CD4-positive, CD25-positive, alpha-beta regulatory T cell (primary cell): ENCODE results near the gene KRT1. TPM values are rescaled to one million over a fixed set of nuclear protein-coding genes. Genes with fewer than 3 reads are reported as not detected.

Source experiments
- ATAC-seq, 2 donors: fragments of 150-1000 bp; cut with Tn5 transposase; one replicate each; pipeline ENCODE4 v1.10.0; 2021; ENCODE audit warnings: low read depth in 2 of 2, moderate number of reproducible peaks in 2 of 2, moderate library complexity in 1 of 2
- DNase-seq, 3 donors: peaks; one replicate each; pipeline versions ENCODE4 v3.0.0 to v3.0.0-alpha.2; 2012 to 2022; ENCODE audit warnings: mixed read lengths in 1 of 3
- H3K27ac ChIP-seq: one replicate; pipeline ENCODE4 v1.7.0; 2013; ENCODE audit warnings: mild to moderate bottlenecking, low read length; ENCODE audit not compliant: insufficient read depth, poor library complexity, severe bottlenecking
- H3K27me3 ChIP-seq: one replicate; pipeline ENCODE4 v1.7.0; 2013; ENCODE audit warnings: low read length; ENCODE audit not compliant: control insufficient read depth, insufficient read depth
- H3K36me3 ChIP-seq: one replicate; pipeline ENCODE4 v1.7.0; 2013; ENCODE audit warnings: mild to moderate bottlenecking, low read length, moderate library complexity; ENCODE audit not compliant: control insufficient read depth, insufficient read depth
- H3K4me1 ChIP-seq: 2 replicates; pipeline ENCODE4 v1.7.0; 2013; ENCODE audit warnings: mild to moderate bottlenecking, low read length; ENCODE audit not compliant: insufficient read depth, control insufficient read depth, poor library complexity, severe bottlenecking
- H3K4me3 ChIP-seq: one replicate; pipeline ENCODE4 v1.7.0; 2013; ENCODE audit warnings: low read depth, mild to moderate bottlenecking, low read length, moderate library complexity
- H3K9me3 ChIP-seq, 2 experiments: 1 replicate in 1 of 2; 2 replicates in 1 of 2; pipeline ENCODE4 v1.7.0; 2013; ENCODE audit warnings: low read length in 2 of 2, mild to moderate bottlenecking in 1 of 2, moderate library complexity in 1 of 2; ENCODE audit not compliant: control insufficient read depth in 2 of 2
- H3K27ac Mint-ChIP-seq, 3 donors: one replicate each; pipeline ENCODE4 v1.8.0; 2020 to 2022; ENCODE audit warnings: mild to moderate bottlenecking in 3 of 3, mixed read lengths in 3 of 3, moderate library complexity in 2 of 3
- H3K27me3 Mint-ChIP-seq: one replicate; pipeline ENCODE4 v1.8.0; 2022; ENCODE audit warnings: mild to moderate bottlenecking, mixed read lengths
- H3K36me3 Mint-ChIP-seq: one replicate; pipeline ENCODE4 v1.8.0; 2020; ENCODE audit warnings: mixed read lengths
- H3K4me1 Mint-ChIP-seq, 4 donors: one replicate each; pipeline ENCODE4 v1.8.0; 2020 to 2022; ENCODE audit warnings: mixed read lengths in 4 of 4, mild to moderate bottlenecking in 1 of 4
- H3K4me3 Mint-ChIP-seq, 4 donors: one replicate each; pipeline ENCODE4 v1.8.0; 2020 to 2022; ENCODE audit warnings: mild to moderate bottlenecking in 4 of 4, mixed read lengths in 4 of 4, moderate library complexity in 3 of 4
- H3K9me3 Mint-ChIP-seq, 7 donors: one replicate each; pipeline ENCODE4 v1.8.0; 2020 to 2022; ENCODE audit warnings: mixed read lengths in 7 of 7, mild to moderate bottlenecking in 3 of 7, moderate library complexity in 2 of 7
- polyA plus RNA-seq, 4 donors: library from polyadenylated mRNA; unstranded; fragments of 300-500 nt; fragmentation: Illumina TruSeq; gene quantifications; one replicate each; pipeline ENCODE4 v1.2.3, GENCODE V29; 2021
- total RNA-seq: library from RNA; stranded (reverse); gene quantifications from one replicate; pipeline ENCODE4 v1.2.3, GENCODE V29; 2022

KRT1 gene
- total and polyA plus RNA-seq, 5 donors from 2014 or later: 3.3 to 9.9 (median 5.8) TPM; not detected in 1

DNA sequence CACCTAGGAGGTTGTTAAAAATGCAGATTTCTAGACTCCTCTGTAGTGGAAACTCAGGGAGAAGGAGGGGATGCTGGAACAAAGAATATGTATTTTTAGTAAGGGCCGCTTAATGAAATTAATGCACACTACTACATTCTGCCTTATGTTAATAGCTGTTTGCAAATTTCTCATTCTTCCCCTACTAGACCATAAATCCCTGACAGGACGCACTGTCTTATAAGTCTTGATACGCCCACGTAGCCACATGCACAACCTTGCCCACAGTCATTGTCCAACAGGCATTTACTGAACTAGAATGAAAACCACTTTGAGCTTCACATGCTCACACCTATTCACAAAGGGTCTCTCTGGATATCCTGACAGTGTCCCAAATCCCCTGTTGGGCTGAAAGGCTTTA lies 38.7 kb downstream of the KRT1 start:
- H3K36me3 Mint-ChIP-seq: no peaks in the 10 kb centered on the region
- DNase-seq (no peak), ATAC-seq (no peak)
- H3K36me3 ChIP-seq: no peaks in the 10 kb centered on the region
- no peak overlapping the region for H3K4me3 ChIP-seq
- H3K4me1 Mint-ChIP-seq: peaks cover 0 to 40% (median 9%) of the 10 kb centered on the region in 4 donors
- no peak overlapping the region for H3K4me3 Mint-ChIP-seq
- peaks cover 0 to 4% (median 0%) of the 10 kb centered on the region in 7 donors for H3K9me3 Mint-ChIP-seq
- H3K27ac Mint-ChIP-seq: peak overlapping the region in 2 of 3 donors; percentile 74 to 87
- peaks cover 6% of the 10 kb centered on the region for H3K4me1 ChIP-seq
- no peak overlapping the region for H3K27ac ChIP-seq
- no peaks in the 10 kb centered on the region for H3K9me3 ChIP-seq
- H3K27me3 Mint-ChIP-seq: peaks cover 9% of the 10 kb centered on the region
- peaks cover 5% of the 10 kb centered on the region for H3K27me3 ChIP-seq

DNA sequence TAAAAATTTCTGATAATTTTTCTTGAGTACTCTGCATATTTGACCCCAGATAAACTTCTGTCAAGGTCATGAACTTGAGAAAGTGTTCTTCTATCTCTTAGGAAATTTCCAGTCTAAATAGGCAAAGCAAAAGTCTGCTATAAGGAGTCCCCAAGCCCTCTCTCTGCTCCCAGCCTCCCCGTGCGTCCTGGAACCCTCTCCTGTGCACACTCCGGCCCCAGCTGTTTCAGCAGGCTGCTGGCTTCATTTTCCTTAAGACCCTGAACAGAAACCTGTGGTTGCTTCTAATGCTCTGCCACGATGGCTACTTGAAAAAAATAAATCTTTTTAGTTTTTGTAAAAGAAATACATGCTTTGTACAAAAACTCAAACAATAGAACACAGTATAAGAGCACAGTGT lies 42.9 kb downstream of the KRT1 start:
- Histone ChIP-seq H3K4me1 (no peaks in the 10 kb centered on the region), H3K9me3 (no peaks in the 10 kb centered on the region), H3K27me3 (peaks cover 8% of the 10 kb centered on the region), H3K36me3 (no peaks in the 10 kb centered on the region), H3K27ac (no peak overlapping the region), H3K4me3 (no peak overlapping the region)
- peaks cover 0 to 2% (median 0%) of the 10 kb centered on the region in 7 donors for H3K9me3 Mint-ChIP-seq
- peaks cover 0 to 31% (median 1%) of the 10 kb centered on the region in 4 donors for H3K4me1 Mint-ChIP-seq
- no peaks in the 10 kb centered on the region for H3K36me3 Mint-ChIP-seq
- no peak for DNase-seq
- ATAC-seq: no peak
- no peak overlapping the region for H3K27ac Mint-ChIP-seq
- no peak overlapping the region for H3K4me3 Mint-ChIP-seq
- H3K27me3 Mint-ChIP-seq: peaks cover 20% of the 10 kb centered on the region

- Histone ChIP-seq H3K4me1 (no peaks in the 10 kb centered on the region), H3K36me3 (no peaks in the 10 kb centered on the region), H3K27me3 (peaks cover 8% of the 10 kb centered on the region), H3K9me3 (no peaks in the 10 kb centered on the region), H3K27ac (no peak overlapping the region), H3K4me3 (no peak overlapping the region)
- peaks cover 0 to 33% (median 1%) of the 10 kb centered on the region in 4 donors for H3K4me1 Mint-ChIP-seq
- no peaks in the 10 kb centered on the region for H3K36me3 Mint-ChIP-seq
- no peak for ATAC-seq
- H3K4me3 Mint-ChIP-seq: no peak overlapping the region
- no peak overlapping the region for H3K27ac Mint-ChIP-seq
- DNase-seq: no peak
- peaks cover 20% of the 10 kb centered on the region for H3K27me3 Mint-ChIP-seq
- H3K9me3 Mint-ChIP-seq: peaks cover 0 to 2% (median 0%) of the 10 kb centered on the region in 7 donors
Measured at GRCh38 chr12:52636592-52637258, 43.5 kb downstream of the KRT1 start.

GRCh38 chr12:52636189-52636588 lies 44.0 kb downstream of the KRT1 start:
- H3K27ac ChIP-seq: no peak overlapping the region
- Mint-ChIP-seq H3K27ac (no peak overlapping the region), H3K4me3 (no peak overlapping the region), H3K36me3 (no peaks in the 10 kb centered on the region), H3K4me1 (peaks cover 0 to 32% (median 1%) of the 10 kb centered on the region in 4 donors), H3K27me3 (peaks cover 20% of the 10 kb centered on the region), H3K9me3 (peaks cover 0 to 2% (median 0%) of the 10 kb centered on the region in 7 donors)
- H3K4me3 ChIP-seq: no peak overlapping the region
- DNase-seq (no peak), ATAC-seq (no peak)
- no peaks in the 10 kb centered on the region for H3K36me3 ChIP-seq
- no peaks in the 10 kb centered on the region for H3K4me1 ChIP-seq
- H3K27me3 ChIP-seq: peaks cover 8% of the 10 kb centered on the region
- no peaks in the 10 kb centered on the region for H3K9me3 ChIP-seq

GRCh38 chr12:52634266-52635056 lies 45.7 kb downstream of the KRT1 start:
- peak overlapping the region in 2 of 3 donors; percentile 76 to 91 for H3K27ac Mint-ChIP-seq
- peaks cover 0 to 43% (median 3%) of the 10 kb centered on the region in 4 donors for H3K4me1 Mint-ChIP-seq
- H3K27me3 ChIP-seq: peaks cover 4% of the 10 kb centered on the region
- no peak for ATAC-seq
- no peak overlapping the region for H3K4me3 ChIP-seq
- H3K9me3 Mint-ChIP-seq: peaks cover 0 to 2% (median 0%) of the 10 kb centered on the region in 7 donors
- peaks cover 3% of the 10 kb centered on the region for H3K4me1 ChIP-seq
- no peaks in the 10 kb centered on the region for H3K9me3 ChIP-seq
- H3K27me3 Mint-ChIP-seq: peaks cover 19% of the 10 kb centered on the region
- H3K27ac ChIP-seq: no peak overlapping the region
- no peaks in the 10 kb centered on the region for H3K36me3 Mint-ChIP-seq
- DNase-seq: no peak
- no peaks in the 10 kb centered on the region for H3K36me3 ChIP-seq
- peak overlapping the region in 1 of 4 donors; percentile 30 for H3K4me3 Mint-ChIP-seq

- ATAC-seq (peak; percentile 29 to 60), DNase-seq (peak in 2 of 3 donors; percentile 30 to 49)
- Histone ChIP-seq H3K36me3 (no peaks in the 10 kb centered on the region), H3K9me3 (no peaks in the 10 kb centered on the region), H3K4me1 (peaks cover 3% of the 10 kb centered on the region), H3K27me3 (peaks cover 3% of the 10 kb centered on the region), H3K27ac (no peak overlapping the region), H3K4me3 (no peak overlapping the region)
- H3K4me1 Mint-ChIP-seq: peaks cover 0 to 45% (median 3%) of the 10 kb centered on the region in 4 donors
- H3K27ac Mint-ChIP-seq: peak overlapping the region in 2 of 3 donors; percentile 79 to 91
- peaks cover 0 to 2% (median 0%) of the 10 kb centered on the region in 7 donors for H3K9me3 Mint-ChIP-seq
- peaks cover 19% of the 10 kb centered on the region for H3K27me3 Mint-ChIP-seq
- H3K36me3 Mint-ChIP-seq: no peaks in the 10 kb centered on the region
- H3K4me3 Mint-ChIP-seq: peak overlapping the region in 2 of 4 donors; percentile 19 to 22
Measured at GRCh38 chr12:52633383-52633782, 46.8 kb downstream of the KRT1 start.

DNA sequence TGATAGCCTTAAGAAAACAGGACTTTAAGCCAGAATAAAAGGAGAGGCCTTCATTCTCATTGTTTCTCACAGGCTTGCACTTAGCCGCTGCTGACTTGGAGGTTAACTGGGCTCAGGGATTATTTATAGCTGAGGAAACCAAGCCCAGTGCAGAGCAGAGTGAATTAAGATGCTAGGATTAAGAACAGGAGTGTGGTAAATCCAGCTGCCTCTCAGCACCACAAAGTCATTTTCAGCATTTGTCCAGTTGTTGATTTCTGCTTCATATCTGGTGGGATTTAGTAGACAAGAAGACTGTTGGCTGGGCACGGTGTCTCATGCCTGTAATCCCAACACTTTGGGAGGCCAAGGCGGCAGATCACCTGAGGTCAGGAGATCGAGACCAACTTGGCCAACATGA lies 47.6 kb downstream of the KRT1 start:
- H3K9me3 Mint-ChIP-seq: peaks cover 0 to 2% (median 0%) of the 10 kb centered on the region in 7 donors
- Histone ChIP-seq H3K4me3 (no peak overlapping the region), H3K9me3 (no peaks in the 10 kb centered on the region), H3K27ac (no peak overlapping the region), H3K4me1 (peaks cover 3% of the 10 kb centered on the region), H3K27me3 (peaks cover 3% of the 10 kb centered on the region), H3K36me3 (no peaks in the 10 kb centered on the region)
- ATAC-seq: no peak
- peak overlapping the region in 1 of 3 donors; percentile 91 for H3K27ac Mint-ChIP-seq
- peaks cover 17% of the 10 kb centered on the region for H3K27me3 Mint-ChIP-seq
- peaks cover 0 to 47% (median 4%) of the 10 kb centered on the region in 4 donors for H3K4me1 Mint-ChIP-seq
- no peaks in the 10 kb centered on the region for H3K36me3 Mint-ChIP-seq
- H3K4me3 Mint-ChIP-seq: no peak overlapping the region
- DNase-seq: no peak
